Fibroblast of pulmonary artery (primary cell): ENCODE data around the gene SPCS2.
A peak's percentile ranks its signal among the peaks of the same experiment; 100 is the strongest.

Experiments
- DNase-seq: peaks from one replicate; pipeline ENCODE4 v3.0.0-alpha.2; 2010; ENCODE audit warnings: low read depth
- H3K4me3 ChIP-seq: replicated peaks from 2 replicates; pipeline ENCODE4 v1.5.1; 2011; ENCODE audit warnings: low read depth, mild to moderate bottlenecking, control low read depth, low read length, moderate library complexity
- CTCF ChIP-seq: IDR thresholded peaks from 2 replicates; pipeline ENCODE4 v1.5.1; 2011; ENCODE audit warnings: mild to moderate bottlenecking, control low read depth, low read length, inconsistent platforms; ENCODE audit errors: missing control alignments

Gene SPCS2

GRCh38 chr11:74935285-74935684 lies 13.8 kb upstream of the SPCS2 start:
- DNase-seq = no peak
- no peak for TF ChIP-seq CTCF
- H3K4me3 ChIP-seq = no peak overlapping the region

GRCh38 chr11:74936087-74936486 lies 13.0 kb upstream of the SPCS2 start:
- no peak for TF ChIP-seq CTCF
- DNase-seq = no peak
- no peak overlapping the region for H3K4me3 ChIP-seq

- no peak overlapping the region for H3K4me3 ChIP-seq
- no peak for DNase-seq
- TF ChIP-seq CTCF = no peak
These were observed 12.1 kb upstream of the SPCS2 start for GRCh38 chr11:74936976-74937375.

GRCh38 chr11:74937696-74938475 lies 11.2 kb upstream of the SPCS2 start:
- no peak for TF ChIP-seq CTCF
- no peak overlapping the region for H3K4me3 ChIP-seq
- DNase-seq = peak; percentile 48

GRCh38 chr11:74941492-74941891 lies 7.6 kb upstream of the SPCS2 start:
- H3K4me3 ChIP-seq = no peak overlapping the region
- no peak for DNase-seq
- no peak for TF ChIP-seq CTCF

GRCh38 chr11:74942073-74942759 lies 6.8 kb upstream of the SPCS2 start:
- H3K4me3 ChIP-seq = no peak overlapping the region
- TF ChIP-seq CTCF = no peak
- no peak for DNase-seq
